OCI-LY1 (cell line): ENCODE measurements around the gene NKX1-1.

ENCODE experiments used
- EZH2 ChIP-seq: fragments of 200-600 bp; sonication (generic), shearing (Covaris generic); IDR thresholded peaks from 2 replicates; pipeline ENCODE4 v1.8.0; 2017; ENCODE audit warnings: borderline replicate concordance, mixed run types, mild to moderate bottlenecking, antibody characterized with exemption, low read length, moderate library complexity, mixed read lengths
- TF ChIP-seq, protein P1 (sequence below): fragments of 200-600 bp; sonication (generic), shearing (Covaris generic); IDR thresholded peaks from 2 replicates; pipeline ENCODE4 v1.5.1; 2017; ENCODE audit warnings: mild to moderate bottlenecking, antibody characterized with exemption, low read length, moderate library complexity, mixed read lengths

GRCh38 chr4:1370321-1371124 is 35.7 kb downstream of the NKX1-1 start:
- TF ChIP-seq, protein P1, sequence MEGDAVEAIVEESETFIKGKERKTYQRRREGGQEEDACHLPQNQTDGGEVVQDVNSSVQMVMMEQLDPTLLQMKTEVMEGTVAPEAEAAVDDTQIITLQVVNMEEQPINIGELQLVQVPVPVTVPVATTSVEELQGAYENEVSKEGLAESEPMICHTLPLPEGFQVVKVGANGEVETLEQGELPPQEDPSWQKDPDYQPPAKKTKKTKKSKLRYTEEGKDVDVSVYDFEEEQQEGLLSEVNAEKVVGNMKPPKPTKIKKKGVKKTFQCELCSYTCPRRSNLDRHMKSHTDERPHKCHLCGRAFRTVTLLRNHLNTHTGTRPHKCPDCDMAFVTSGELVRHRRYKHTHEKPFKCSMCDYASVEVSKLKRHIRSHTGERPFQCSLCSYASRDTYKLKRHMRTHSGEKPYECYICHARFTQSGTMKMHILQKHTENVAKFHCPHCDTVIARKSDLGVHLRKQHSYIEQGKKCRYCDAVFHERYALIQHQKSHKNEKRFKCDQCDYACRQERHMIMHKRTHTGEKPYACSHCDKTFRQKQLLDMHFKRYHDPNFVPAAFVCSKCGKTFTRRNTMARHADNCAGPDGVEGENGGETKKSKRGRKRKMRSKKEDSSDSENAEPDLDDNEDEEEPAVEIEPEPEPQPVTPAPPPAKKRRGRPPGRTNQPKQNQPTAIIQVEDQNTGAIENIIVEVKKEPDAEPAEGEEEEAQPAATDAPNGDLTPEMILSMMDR, result no peak
- no peak for TF ChIP-seq EZH2
